Measurements from ENCODE around the gene GTF2H4.

The GTF2H4 gene

DNA sequence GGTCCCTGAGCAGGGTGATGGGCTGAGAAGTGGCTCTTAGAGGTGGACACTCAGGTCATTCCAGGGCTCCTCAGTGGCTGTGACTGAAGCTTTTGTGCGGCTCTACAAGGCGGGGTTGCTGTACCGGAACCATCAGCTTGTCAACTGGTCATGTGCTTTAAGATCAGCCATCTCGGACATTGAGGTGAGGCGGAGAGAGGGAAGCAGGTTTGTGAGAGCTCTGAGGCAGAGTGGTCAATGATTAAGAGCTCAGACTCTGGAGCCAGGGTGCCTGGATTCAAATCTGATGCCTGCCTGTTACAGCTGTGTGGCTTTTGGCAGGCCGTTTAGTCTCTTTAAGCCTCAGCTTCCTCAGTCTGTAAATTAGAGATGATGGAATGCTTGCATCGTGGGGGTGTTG lies 9.0 kb downstream of the GTF2H4 start:
- Histone ChIP-seq H3K4me1 (ENCODE audit: control insufficient read depth, low read length) (peaks cover 22% of the 10 kb centered on the region), H3K4me3 (ENCODE audit: low read length) (no peak overlapping the region), H3K79me2 (ENCODE audit: control insufficient read depth, low read length) (peaks cover 19% of the 10 kb centered on the region), H3K4me2 (ENCODE audit: low read length) (no peak overlapping the region), H4K20me1 (ENCODE audit: control insufficient read depth, insufficient read depth, low read depth, low read length) (no peaks in the 10 kb centered on the region), H3K27ac (ENCODE audit: low read depth, low read length) (no peak overlapping the region), H3F3A (ENCODE audit: control insufficient read depth, insufficient read depth) (0 out of 2 replicates have a peak, but pooled peaks cover 5% of the 10 kb centered on the region), H3K36me3 (ENCODE audit: control insufficient read depth, low read length) (peaks cover 70% of the 10 kb centered on the region), H3K9me2 (replicated peaks; ENCODE audit: control insufficient read depth, low read length) (no peaks in the 10 kb centered on the region), H3K9me3 (ENCODE audit: control insufficient read depth, insufficient read depth, low read length) (no peaks in the 10 kb centered on the region), H3K27me3 (ENCODE audit: control insufficient read depth, low read length) (no peaks in the 10 kb centered on the region)
- TF ChIP-seq, protein P1, sequence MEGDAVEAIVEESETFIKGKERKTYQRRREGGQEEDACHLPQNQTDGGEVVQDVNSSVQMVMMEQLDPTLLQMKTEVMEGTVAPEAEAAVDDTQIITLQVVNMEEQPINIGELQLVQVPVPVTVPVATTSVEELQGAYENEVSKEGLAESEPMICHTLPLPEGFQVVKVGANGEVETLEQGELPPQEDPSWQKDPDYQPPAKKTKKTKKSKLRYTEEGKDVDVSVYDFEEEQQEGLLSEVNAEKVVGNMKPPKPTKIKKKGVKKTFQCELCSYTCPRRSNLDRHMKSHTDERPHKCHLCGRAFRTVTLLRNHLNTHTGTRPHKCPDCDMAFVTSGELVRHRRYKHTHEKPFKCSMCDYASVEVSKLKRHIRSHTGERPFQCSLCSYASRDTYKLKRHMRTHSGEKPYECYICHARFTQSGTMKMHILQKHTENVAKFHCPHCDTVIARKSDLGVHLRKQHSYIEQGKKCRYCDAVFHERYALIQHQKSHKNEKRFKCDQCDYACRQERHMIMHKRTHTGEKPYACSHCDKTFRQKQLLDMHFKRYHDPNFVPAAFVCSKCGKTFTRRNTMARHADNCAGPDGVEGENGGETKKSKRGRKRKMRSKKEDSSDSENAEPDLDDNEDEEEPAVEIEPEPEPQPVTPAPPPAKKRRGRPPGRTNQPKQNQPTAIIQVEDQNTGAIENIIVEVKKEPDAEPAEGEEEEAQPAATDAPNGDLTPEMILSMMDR (IDR thresholded peaks at IDR 0.05; ENCODE audit: low read depth, low read length, poor library complexity, severe bottlenecking): no peak
- TF ChIP-seq EZH2phosphoT487 (IDR thresholded peaks at IDR 0.05; ENCODE audit: borderline replicate concordance, low read length): no peak

DNA sequence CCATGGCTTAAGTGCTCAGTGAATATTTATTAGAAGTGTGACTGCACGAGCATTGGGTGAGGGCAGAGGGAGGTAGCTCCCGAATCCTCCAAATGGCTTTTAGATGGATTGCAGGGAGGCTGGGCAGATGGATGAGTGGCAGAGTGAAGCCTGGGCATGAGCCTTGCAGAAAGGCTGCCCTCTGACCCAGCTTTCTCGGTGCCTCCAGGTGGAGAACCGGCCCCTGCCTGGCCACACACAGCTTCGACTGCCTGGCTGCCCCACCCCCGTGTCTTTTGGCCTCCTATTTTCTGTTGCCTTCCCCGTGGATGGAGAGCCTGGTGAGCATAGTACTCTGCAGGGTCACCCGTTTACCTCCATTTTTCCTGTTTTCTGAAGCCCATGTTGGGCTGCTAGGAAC lies 9.5 kb downstream of the GTF2H4 start:
- Histone ChIP-seq H3K4me1 (ENCODE audit: control insufficient read depth, low read length) (peaks cover 22% of the 10 kb centered on the region), H3F3A (ENCODE audit: control insufficient read depth, insufficient read depth) (0 out of 2 replicates have a peak, but pooled peaks cover 5% of the 10 kb centered on the region), H3K4me3 (ENCODE audit: low read length) (no peak overlapping the region), H3K4me2 (ENCODE audit: low read length) (no peak overlapping the region), H3K27me3 (ENCODE audit: control insufficient read depth, low read length) (no peaks in the 10 kb centered on the region), H3K27ac (ENCODE audit: low read depth, low read length) (no peak overlapping the region), H3K36me3 (ENCODE audit: control insufficient read depth, low read length) (peaks cover 69% of the 10 kb centered on the region), H3K9me3 (ENCODE audit: control insufficient read depth, insufficient read depth, low read length) (no peaks in the 10 kb centered on the region), H4K20me1 (ENCODE audit: control insufficient read depth, insufficient read depth, low read depth, low read length) (no peaks in the 10 kb centered on the region), H3K79me2 (ENCODE audit: control insufficient read depth, low read length) (peaks cover 19% of the 10 kb centered on the region), H3K9me2 (replicated peaks; ENCODE audit: control insufficient read depth, low read length) (no peaks in the 10 kb centered on the region)
- TF ChIP-seq EZH2phosphoT487 (IDR thresholded peaks at IDR 0.05; ENCODE audit: borderline replicate concordance, low read length): no peak
- TF ChIP-seq, protein P1 (IDR thresholded peaks at IDR 0.05; ENCODE audit: low read depth, low read length, poor library complexity, severe bottlenecking): no peak

DNA sequence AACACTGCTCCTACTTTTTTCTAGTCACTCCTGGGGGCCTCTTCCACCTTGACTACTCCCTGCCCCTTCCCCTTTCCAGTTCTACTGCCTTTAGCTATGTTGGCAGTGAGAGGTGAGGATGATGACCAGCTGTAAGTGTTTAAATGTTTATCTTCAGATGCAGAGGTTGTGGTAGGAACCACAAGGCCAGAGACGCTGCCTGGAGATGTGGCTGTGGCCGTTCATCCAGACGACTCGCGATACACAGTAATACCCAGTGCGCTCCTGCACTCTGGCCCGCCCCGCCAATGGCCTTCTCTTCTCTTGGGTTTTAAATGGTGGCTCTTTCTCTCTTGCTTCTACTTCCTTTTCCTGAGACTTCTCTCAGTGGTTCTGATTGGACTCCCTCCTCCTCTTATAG lies 10.7 kb downstream of the GTF2H4 start:
- H3K9me3 ChIP-seq (ENCODE audit: control insufficient read depth, insufficient read depth, low read length): no peaks in the 10 kb centered on the region
- H3K4me1 ChIP-seq (ENCODE audit: control insufficient read depth, low read length): peaks cover 18% of the 10 kb centered on the region
- no peaks in the 10 kb centered on the region for H3K27me3 ChIP-seq (ENCODE audit: control insufficient read depth, low read length)
- H3K27ac ChIP-seq (ENCODE audit: low read depth, low read length): no peak overlapping the region
- H3K4me2 ChIP-seq (ENCODE audit: low read length): no peak overlapping the region
- TF ChIP-seq, protein P1 (IDR thresholded peaks at IDR 0.05; ENCODE audit: low read depth, low read length, poor library complexity, severe bottlenecking): no peak
- TF ChIP-seq EZH2phosphoT487 (IDR thresholded peaks at IDR 0.05; ENCODE audit: borderline replicate concordance, low read length): no peak
- H3K4me3 ChIP-seq (ENCODE audit: low read length): no peak overlapping the region
- peaks cover 71% of the 10 kb centered on the region for H3K36me3 ChIP-seq (ENCODE audit: control insufficient read depth, low read length)
- H3K79me2 ChIP-seq (ENCODE audit: control insufficient read depth, low read length): peaks cover 19% of the 10 kb centered on the region
- no peaks in the 10 kb centered on the region for H3F3A ChIP-seq (ENCODE audit: control insufficient read depth, insufficient read depth)
- no peaks in the 10 kb centered on the region for H3K9me2 ChIP-seq (replicated peaks; ENCODE audit: control insufficient read depth, low read length)
- H4K20me1 ChIP-seq (ENCODE audit: control insufficient read depth, insufficient read depth, low read depth, low read length): no peaks in the 10 kb centered on the region
